Effector memory CD8-positive, alpha-beta T cell (primary cell): ENCODE data around the gene ANP32A.

Experiments used
- ATAC-seq: fragments of 150-1000 bp; cut with Tn5 transposase; replicated peaks from 2 replicates; pipeline ENCODE4 v1.10.0; 2021; ENCODE audit warnings: mild to moderate bottlenecking, moderate library complexity
- DNase-seq, 3 experiments: peaks; one replicate each; pipeline ENCODE4 v3.0.0; 2021
- H3K27ac Mint-ChIP-seq, 2 donors: one replicate each; pipeline ENCODE4 v1.8.0; 2022; ENCODE audit warnings: mild to moderate bottlenecking in 2 of 2, mixed read lengths in 2 of 2, moderate library complexity in 2 of 2
- H3K27me3 Mint-ChIP-seq, 2 donors: one replicate each; pipeline ENCODE4 v1.8.0; 2022; ENCODE audit warnings: mixed read lengths in 2 of 2
- H3K36me3 Mint-ChIP-seq: one replicate; pipeline ENCODE4 v1.8.0; 2022; ENCODE audit warnings: mild to moderate bottlenecking, moderate library complexity, mixed read lengths; ENCODE audit not compliant: insufficient read depth
- H3K4me1 Mint-ChIP-seq, 2 donors: one replicate each; pipeline ENCODE4 v1.8.0; 2022; ENCODE audit warnings: low read depth in 2 of 2, mixed read lengths in 2 of 2
- H3K4me3 Mint-ChIP-seq, 2 donors: one replicate each; pipeline ENCODE4 v1.8.0; 2022; ENCODE audit warnings: mild to moderate bottlenecking in 2 of 2, mixed read lengths in 2 of 2, moderate library complexity in 2 of 2
- H3K9me3 Mint-ChIP-seq, 2 donors: one replicate each; pipeline ENCODE4 v1.8.0; 2022; ENCODE audit warnings: mixed read lengths in 2 of 2

ANP32A gene

GRCh38 chr15:68790910-68791309 is 29.8 kb downstream of the ANP32A start:
- Mint-ChIP-seq H3K4me1 (peaks cover 58 to 59% of the 10 kb centered on the region in 2 donors), H3K27ac (peak overlapping the region; percentile 97), H3K9me3 (no peaks in the 10 kb centered on the region), H3K4me3 (peak overlapping the region; percentile 76 to 78), H3K36me3 (peaks cover 26% of the 10 kb centered on the region), H3K27me3 (no peaks in the 10 kb centered on the region)
- no peak for DNase-seq
- ATAC-seq = no peak

- no peak for DNase-seq
- ATAC-seq = no peak
- Mint-ChIP-seq H3K4me1 (peaks cover 52% of the 10 kb centered on the region in 2 donors), H3K36me3 (peaks cover 33% of the 10 kb centered on the region), H3K9me3 (no peaks in the 10 kb centered on the region), H3K27ac (peak overlapping the region; percentile 97), H3K4me3 (no peak overlapping the region), H3K27me3 (no peaks in the 10 kb centered on the region)
Observed at GRCh38 chr15:68790242-68790575, 30.5 kb downstream of the ANP32A start.

- Mint-ChIP-seq H3K9me3 (no peaks in the 10 kb centered on the region), H3K4me1 (peaks cover 47% of the 10 kb centered on the region in 2 donors), H3K4me3 (no peak overlapping the region), H3K27me3 (no peaks in the 10 kb centered on the region), H3K27ac (peak overlapping the region; percentile 97), H3K36me3 (peaks cover 38% of the 10 kb centered on the region)
- ATAC-seq (no peak), DNase-seq (no peak)
Observed at GRCh38 chr15:68789534-68790241, 31.0 kb downstream of the ANP32A start.

DNA sequence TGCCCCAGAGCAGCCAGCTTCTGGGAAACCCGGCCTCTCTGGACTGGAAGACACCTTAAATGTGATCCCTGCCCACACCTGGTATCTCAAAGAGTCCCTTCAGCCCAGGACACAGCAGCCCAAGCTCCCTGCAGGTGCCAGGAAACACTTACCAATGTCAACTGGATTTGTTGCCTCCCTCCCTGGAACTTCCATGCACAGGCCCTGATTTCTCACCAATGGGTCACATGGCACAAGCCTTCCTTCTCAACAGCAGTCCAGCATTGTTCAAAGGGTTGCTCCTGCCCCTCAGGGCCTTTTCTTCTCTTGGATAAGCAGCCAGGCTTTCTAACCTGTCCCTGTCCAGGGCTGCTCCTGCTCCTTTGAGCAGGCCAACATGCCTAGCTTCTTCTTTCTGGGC is 31.6 kb downstream of the ANP32A start:
- DNase-seq (no peak), ATAC-seq (no peak)
- H3K4me3 Mint-ChIP-seq = no peak overlapping the region
- peaks cover 41% of the 10 kb centered on the region in 2 donors for H3K4me1 Mint-ChIP-seq
- peaks cover 44% of the 10 kb centered on the region for H3K36me3 Mint-ChIP-seq
- no peaks in the 10 kb centered on the region for H3K27me3 Mint-ChIP-seq
- H3K27ac Mint-ChIP-seq = peak overlapping the region; percentile 44 to 97
- H3K9me3 Mint-ChIP-seq = no peaks in the 10 kb centered on the region

DNA sequence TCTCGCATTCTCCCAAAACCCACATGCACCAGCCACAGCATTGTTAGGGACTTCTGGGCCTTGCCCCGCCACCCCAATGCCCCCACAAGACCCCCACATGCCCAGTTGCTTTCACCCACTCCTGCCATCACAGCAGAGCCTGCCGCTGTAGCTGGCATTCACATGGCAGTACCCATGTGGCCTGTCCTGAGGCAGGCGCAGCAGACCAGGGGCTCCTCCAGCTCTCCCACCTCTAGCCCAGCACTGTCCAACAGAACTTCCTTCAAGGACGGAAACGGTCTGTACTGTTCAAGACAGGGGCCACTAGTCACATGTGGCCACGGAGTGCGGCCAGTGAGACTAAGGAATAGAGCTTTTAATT is 32.5 kb downstream of the ANP32A start:
- Mint-ChIP-seq H3K36me3 (peaks cover 52% of the 10 kb centered on the region), H3K9me3 (no peaks in the 10 kb centered on the region), H3K27me3 (no peaks in the 10 kb centered on the region), H3K27ac (peak overlapping the region; percentile 44 to 97), H3K4me1 (peaks cover 40 to 43% of the 10 kb centered on the region in 2 donors), H3K4me3 (no peak overlapping the region)
- DNase-seq (no peak), ATAC-seq (no peak)

- H3K4me3 Mint-ChIP-seq = no peak overlapping the region
- H3K9me3 Mint-ChIP-seq = no peaks in the 10 kb centered on the region
- ATAC-seq (no peak), DNase-seq (no peak)
- H3K27ac Mint-ChIP-seq = peak overlapping the region; percentile 44 to 97
- H3K36me3 Mint-ChIP-seq = peaks cover 56% of the 10 kb centered on the region
- no peaks in the 10 kb centered on the region for H3K27me3 Mint-ChIP-seq
- peaks cover 39 to 42% of the 10 kb centered on the region in 2 donors for H3K4me1 Mint-ChIP-seq
Observed at GRCh38 chr15:68787609-68788263, 33.0 kb downstream of the ANP32A start.

DNA sequence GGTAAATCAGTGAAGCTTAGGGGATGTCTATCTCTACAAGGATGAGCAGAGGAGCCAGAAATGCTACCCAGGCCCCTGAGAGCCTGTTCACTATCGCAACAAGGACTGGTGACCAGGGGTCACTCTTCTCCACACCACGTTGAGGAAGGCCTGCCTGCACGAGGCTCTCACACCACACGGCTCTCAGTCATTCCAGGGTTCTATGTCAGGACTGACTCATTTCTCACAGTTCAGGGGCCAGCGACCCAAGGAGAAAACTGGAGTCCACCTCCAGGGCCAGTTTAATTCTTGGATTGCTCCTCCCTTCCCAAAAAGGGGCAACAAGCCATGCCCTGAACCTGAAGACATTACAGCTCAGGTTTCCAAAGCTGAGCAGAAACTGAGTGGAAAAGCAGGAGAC is 33.9 kb downstream of the ANP32A start:
- peaks cover 62% of the 10 kb centered on the region for H3K36me3 Mint-ChIP-seq
- no peak overlapping the region for H3K27ac Mint-ChIP-seq
- H3K27me3 Mint-ChIP-seq = no peaks in the 10 kb centered on the region
- ATAC-seq (no peak), DNase-seq (no peak)
- H3K9me3 Mint-ChIP-seq = no peaks in the 10 kb centered on the region
- no peak overlapping the region for H3K4me3 Mint-ChIP-seq
- peaks cover 36 to 39% of the 10 kb centered on the region in 2 donors for H3K4me1 Mint-ChIP-seq

- Mint-ChIP-seq H3K27ac (peak overlapping the region in 1 of 2 donors; percentile 72), H3K4me1 (peaks cover 26 to 27% of the 10 kb centered on the region in 2 donors), H3K36me3 (peaks cover 57% of the 10 kb centered on the region), H3K27me3 (no peaks in the 10 kb centered on the region), H3K9me3 (no peaks in the 10 kb centered on the region), H3K4me3 (no peak overlapping the region)
- ATAC-seq (no peak), DNase-seq (no peak)
Observed at GRCh38 chr15:68785541-68785940, 35.2 kb downstream of the ANP32A start.

DNA sequence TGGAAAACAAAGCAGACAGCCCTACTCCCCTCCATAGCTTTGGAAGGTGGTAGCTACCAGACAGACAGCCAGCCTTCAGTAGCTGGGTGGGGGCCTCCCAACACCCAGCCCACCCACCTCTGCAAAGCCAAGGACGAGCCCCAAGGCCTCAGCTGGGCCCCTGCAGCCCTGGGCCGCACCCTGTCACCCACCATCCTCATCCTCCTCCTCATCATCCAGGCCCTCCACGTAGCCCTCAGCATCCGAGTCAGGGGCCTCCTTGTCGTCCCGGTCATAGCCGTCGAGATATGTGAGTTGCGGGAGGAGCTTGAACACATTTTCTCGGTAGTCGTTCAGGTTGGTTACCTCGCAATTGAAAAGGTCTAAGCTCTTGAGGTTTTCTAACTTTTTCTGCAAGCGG is 36.5 kb downstream of the ANP32A start:
- Mint-ChIP-seq H3K9me3 (no peaks in the 10 kb centered on the region), H3K4me3 (no peak overlapping the region), H3K36me3 (peaks cover 60% of the 10 kb centered on the region), H3K27ac (peak overlapping the region; percentile 89), H3K27me3 (no peaks in the 10 kb centered on the region), H3K4me1 (peaks cover 16 to 20% of the 10 kb centered on the region in 2 donors)
- DNase-seq (no peak), ATAC-seq (no peak)

GRCh38 chr15:68783226-68784058 is 37.3 kb downstream of the ANP32A start:
- peak; percentile 92 for ATAC-seq
- DNase-seq = peak; percentile 49 to 65 (median 57)
- Mint-ChIP-seq H3K4me1 (peaks cover 14 to 17% of the 10 kb centered on the region in 2 donors), H3K27me3 (no peaks in the 10 kb centered on the region), H3K36me3 (peaks cover 60% of the 10 kb centered on the region), H3K4me3 (peak overlapping the region in 1 of 2 donors; percentile 44), H3K9me3 (no peaks in the 10 kb centered on the region), H3K27ac (peak overlapping the region; percentile 89)

GRCh38 chr15:68782589-68783161 is 38.0 kb downstream of the ANP32A start:
- no peak for DNase-seq
- Mint-ChIP-seq H3K27ac (peak overlapping the region; percentile 89), H3K9me3 (no peaks in the 10 kb centered on the region), H3K36me3 (peaks cover 60% of the 10 kb centered on the region), H3K4me3 (peak overlapping the region in 1 of 2 donors; percentile 44), H3K4me1 (peaks cover 14 to 17% of the 10 kb centered on the region in 2 donors), H3K27me3 (no peaks in the 10 kb centered on the region)
- no peak for ATAC-seq

- H3K27me3 Mint-ChIP-seq = no peaks in the 10 kb centered on the region
- peak overlapping the region; percentile 89 for H3K27ac Mint-ChIP-seq
- H3K4me3 Mint-ChIP-seq = no peak overlapping the region
- no peaks in the 10 kb centered on the region for H3K9me3 Mint-ChIP-seq
- ATAC-seq = peak; percentile 27
- peaks cover 54% of the 10 kb centered on the region for H3K36me3 Mint-ChIP-seq
- DNase-seq = no peak
- peaks cover 17% of the 10 kb centered on the region in 2 donors for H3K4me1 Mint-ChIP-seq
Observed at GRCh38 chr15:68781766-68782588, 38.7 kb downstream of the ANP32A start.

GRCh38 chr15:68781217-68781616 is 39.5 kb downstream of the ANP32A start:
- DNase-seq (no peak), ATAC-seq (no peak)
- peak overlapping the region; percentile 89 for H3K27ac Mint-ChIP-seq
- no peaks in the 10 kb centered on the region for H3K27me3 Mint-ChIP-seq
- H3K4me3 Mint-ChIP-seq = no peak overlapping the region
- peaks cover 49% of the 10 kb centered on the region for H3K36me3 Mint-ChIP-seq
- H3K9me3 Mint-ChIP-seq = no peaks in the 10 kb centered on the region
- peaks cover 17% of the 10 kb centered on the region in 2 donors for H3K4me1 Mint-ChIP-seq
